GM18507 (cell line): ENCODE data around the gene ANKRD33B.
"Not testable (repeated sequence)": the region's sequence is repeated elsewhere in the genome, so short reads cannot be mapped to it uniquely, and the experiment has no call there.

Source experiments
- DNase-seq: peaks from one replicate; pipeline ENCODE4 v3.0.0; 2011; ENCODE audit warnings: low read depth; ENCODE audit not compliant: insufficient read length; ENCODE audit errors: extremely low spot score
- FAIRE-seq: peaks from 2 replicates; lab custom pipeline; 2011; peaks lifted over from hg19 to GRCh38; lab: Jason Lieb, UNC

ANKRD33B gene

GRCh38 chr5:10536511-10536910 is 27.4 kb upstream of the ANKRD33B start:
- FAIRE-seq (no peak), DNase-seq (no peak)

- DNase-seq (no peak), FAIRE-seq (peak; percentile 29)
Measured at GRCh38 chr5:10536931-10537579, 26.8 kb upstream of the ANKRD33B start.

GRCh38 chr5:10537624-10538023 is 26.2 kb upstream of the ANKRD33B start:
- DNase-seq = no peak
- no peak for FAIRE-seq

GRCh38 chr5:10538103-10538788 is 25.6 kb upstream of the ANKRD33B start:
- no peak for FAIRE-seq

GRCh38 chr5:10538789-10539686 is 24.8 kb upstream of the ANKRD33B start:
- FAIRE-seq (no peak), DNase-seq (no peak)

More at GRCh38 chr5:10538103-10538788, 25.6 kb upstream of the ANKRD33B start:
- no peak for DNase-seq

- FAIRE-seq = no peak
Measured at GRCh38 chr5:10539687-10539998, 24.2 kb upstream of the ANKRD33B start.

GRCh38 chr5:10540036-10540544 is 23.8 kb upstream of the ANKRD33B start:
- FAIRE-seq (no peak), DNase-seq (no peak)

More at GRCh38 chr5:10539687-10539998, 24.2 kb upstream of the ANKRD33B start:
- no peak for DNase-seq

- FAIRE-seq (no peak), DNase-seq (no peak)
Measured at GRCh38 chr5:10540951-10541646, 22.8 kb upstream of the ANKRD33B start.

GRCh38 chr5:10542055-10542550 is 21.8 kb upstream of the ANKRD33B start:
- FAIRE-seq = no peak
- DNase-seq = no peak

GRCh38 chr5:10543585-10544040 is 20.3 kb upstream of the ANKRD33B start:
- DNase-seq (no peak), FAIRE-seq (no peak)

GRCh38 chr5:10545084-10545483 is 18.8 kb upstream of the ANKRD33B start:
- FAIRE-seq = no peak
- no peak for DNase-seq

GRCh38 chr5:10546186-10546585 is 17.7 kb upstream of the ANKRD33B start:
- no peak for FAIRE-seq
- DNase-seq = no peak

- DNase-seq = no peak
- no peak for FAIRE-seq
Measured at GRCh38 chr5:10548418-10549122, 15.3 kb upstream of the ANKRD33B start.

GRCh38 chr5:10549123-10549514 is 14.8 kb upstream of the ANKRD33B start:
- FAIRE-seq = not testable (repeated sequence)

GRCh38 chr5:10550222-10550995 is 13.5 kb upstream of the ANKRD33B start:
- FAIRE-seq = no peak

More at GRCh38 chr5:10549123-10549514, 14.8 kb upstream of the ANKRD33B start:
- not testable (repeated sequence) for DNase-seq

GRCh38 chr5:10551782-10552138 is 12.1 kb upstream of the ANKRD33B start:
- DNase-seq (no peak), FAIRE-seq (no peak)

More at GRCh38 chr5:10550222-10550995, 13.5 kb upstream of the ANKRD33B start:
- no peak for DNase-seq

- FAIRE-seq = no peak
- no peak for DNase-seq
Measured at GRCh38 chr5:10552183-10553143, 11.4 kb upstream of the ANKRD33B start.
